GM19372 (cell line): ENCODE data around the gene EIF2AK3.
"Not testable (repeated sequence)": the region's sequence is repeated elsewhere in the genome, so short reads cannot be mapped to it uniquely, and the experiment has no call there.

Source experiments
- ATAC-seq: cut with Tn5 transposase; IDR thresholded peaks from one replicate; pipeline ENCODE4 v1.9.1; 2021; ENCODE audit warnings: mild to moderate bottlenecking, low read depth, moderate library complexity; ENCODE audit not compliant: unreplicated experiment

Gene EIF2AK3

GRCh38 chr2:88549616-88550292, 77.5 kb downstream of the EIF2AK3 start:
- no peak for ATAC-seq

DNA sequence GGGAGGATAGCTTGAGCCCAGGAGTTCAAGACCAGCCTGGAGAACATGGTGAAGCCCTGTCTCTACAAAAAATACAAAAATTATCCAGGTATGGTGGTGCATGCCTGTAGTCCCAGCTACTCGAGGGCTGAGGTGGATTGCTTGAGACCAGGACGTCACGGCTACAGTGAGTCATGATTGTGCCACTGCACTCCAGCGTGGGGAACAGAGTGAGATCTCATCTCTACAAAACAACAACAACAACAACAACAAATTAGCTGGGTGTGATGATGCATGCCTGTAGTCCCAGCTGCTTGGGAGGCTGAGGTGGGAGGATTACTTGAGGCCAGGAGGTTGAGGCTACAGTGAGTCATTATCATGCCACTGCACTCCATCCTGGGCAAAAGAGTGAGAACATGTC, 81.0 kb downstream of the EIF2AK3 start:
- not testable (repeated sequence) for ATAC-seq

DNA sequence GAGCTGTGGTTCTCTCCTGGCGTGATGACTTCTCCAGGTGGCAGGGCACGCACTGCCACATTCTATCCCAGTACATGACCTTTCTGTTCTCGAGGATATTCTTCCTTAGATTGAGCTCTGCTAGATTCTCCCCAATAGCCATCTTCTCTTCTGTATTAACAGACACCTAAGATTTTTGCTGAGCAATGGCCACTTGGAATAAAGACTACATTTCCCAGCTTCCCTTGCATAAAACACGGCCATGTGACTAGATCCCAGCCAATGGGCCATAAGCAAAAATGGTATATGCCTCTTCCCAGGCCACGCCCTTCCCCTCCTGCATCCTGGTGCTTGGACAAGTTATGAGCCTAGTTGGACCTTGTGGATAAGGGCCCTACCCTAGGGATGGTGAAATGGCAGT, 82.1 kb downstream of the EIF2AK3 start:
- ATAC-seq, result no peak

GRCh38 chr2:88543541-88544057, 83.7 kb downstream of the EIF2AK3 start:
- ATAC-seq, result no peak

- ATAC-seq, result no peak
These were observed 84.6 kb downstream of the EIF2AK3 start for GRCh38 chr2:88542668-88543067.

GRCh38 chr2:88540346-88540745, 86.9 kb downstream of the EIF2AK3 start:
- ATAC-seq, result no peak

- ATAC-seq, result no peak
These were observed 88.8 kb downstream of the EIF2AK3 start for GRCh38 chr2:88538362-88538917.

DNA sequence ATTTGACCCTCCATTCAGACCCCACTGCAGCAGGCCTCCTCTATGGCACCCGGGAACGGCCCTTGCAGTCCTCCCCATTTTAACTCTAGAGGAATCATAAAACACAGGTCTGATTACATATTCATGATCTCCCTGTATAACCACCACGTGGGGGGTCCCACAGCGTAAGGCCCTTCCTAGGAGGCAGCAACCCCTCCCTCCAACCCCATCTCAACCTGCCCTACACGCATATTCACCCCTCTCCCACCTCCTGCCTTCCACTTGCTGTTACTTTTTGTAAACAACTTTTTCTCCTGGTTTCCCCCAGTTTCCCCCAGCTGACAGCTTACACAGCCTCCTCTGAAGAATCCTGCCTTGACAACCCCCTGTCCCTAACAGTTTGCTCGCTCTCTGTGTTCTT, 89.6 kb downstream of the EIF2AK3 start:
- no peak for ATAC-seq

- ATAC-seq, result no peak
These were observed 97.2 kb downstream of the EIF2AK3 start for GRCh38 chr2:88530081-88530480.

- no peak for ATAC-seq
These were observed 105.7 kb downstream of the EIF2AK3 start for GRCh38 chr2:88521445-88522073.

- ATAC-seq, result no peak
These were observed 109.5 kb downstream of the EIF2AK3 start for GRCh38 chr2:88517759-88518201.
